ENCODE data around the gene IL17B.

- TF ChIP-seq CTCF (IDR thresholded peaks at IDR 0.05) (no peak), POLR2A (IDR thresholded peaks at IDR 0.05) (no peak), POLR2AphosphoS5 (IDR thresholded peaks at IDR 0.05) (no peak)
Observed at GRCh38 chr5:149406979-149407306, 27.9 kb upstream of the IL17B start.

Measured in breast epithelium (tissue), 3 donors.